K562 (cell line): Measurements from ENCODE around the gene TEX54. TPM values are rescaled to one million over a fixed set of nuclear protein-coding genes. Genes with fewer than 3 reads are reported as not detected.

ENCODE experiments used
- FOXP1 ChIP-seq: sonication (generic); formaldehyde crosslinking; IDR thresholded peaks from 2 replicates; pipeline ENCODE4 v1.8.0; 2022; ENCODE audit warnings: mild to moderate bottlenecking, missing genetic modification reagents
- HNRNPUL1 ChIP-seq: fragments of 200-400 bp; formaldehyde crosslinking; IDR thresholded peaks from 2 replicates; pipeline ENCODE4 v1.6.1; 2017; ENCODE audit warnings: low read length
- NR3C1 ChIP-seq: sonication (generic); formaldehyde crosslinking; IDR thresholded peaks from 2 replicates; pipeline ENCODE4 v1.8.1; 2022; ENCODE audit warnings: missing genetic modification reagents
- STAT5B ChIP-seq: fragments of 250-450 bp; sonication (Bioruptor Pico); IDR thresholded peaks from 2 replicates; pipeline ENCODE4 v1.8.0; 2021; ENCODE audit warnings: mild to moderate bottlenecking, inconsistent platforms
- ZNF696 ChIP-seq: fragments of 250-450 bp; sonication (Bioruptor Pico); conservative IDR thresholded peaks from 2 replicates; pipeline ENCODE4 v1.4.0; 2020; ENCODE audit warnings: mild to moderate bottlenecking, moderate library complexity
- polyA plus RNA-seq, 8 experiments: library from polyadenylated mRNA; depleted of rRNA in 4 of 8; stranded (reverse) in 5 of 8; unstranded in 3 of 8; fragments of >200 nt; fragmentation: Nextera tagmentation in 2 of 8; fragmentation: Illumina TruSeq in 1 of 8; extraction: Ambion mirVana in 2 of 8; extraction: Trizol in 1 of 8; gene quantifications; 2 replicates each; pipeline versions ENCODE4 v1.2.1 to v1.2.3, GENCODE V29; 2011 to 2014; ENCODE audit warnings: inconsistent platforms in 1 of 8, missing spikeins in 1 of 8
- total RNA-seq, 7 experiments: library from RNA; depleted of rRNA in 6 of 7; stranded (reverse); fragments of >200 nt in 6 of 7; fragmentation: Illumina TruSeq in 2 of 7; extraction: Trizol in 2 of 7; gene quantifications; 2 replicates each; pipeline versions ENCODE4 v1.2.1 to v1.2.3, GENCODE V29; 2011 to 2021; ENCODE audit warnings: low replicate concordance in 1 of 7
- TF ChIP-seq, protein P1 (sequence below), 2 experiments: fragments of 450-650 bp in 1 of 2; sonication (generic) in 1 of 2; formaldehyde crosslinking; conservative IDR thresholded peaks; 2 replicates each; pipeline versions ENCODE4 v1.4.0 to v1.8.1; 2020 to 2022; ENCODE audit warnings: mild to moderate bottlenecking in 1 of 2, missing genetic modification reagents in 1 of 2
- TF ChIP-seq, protein P2 (sequence below): fragments of 250-450 bp; sonication (Bioruptor Pico); IDR thresholded peaks from 2 replicates; pipeline ENCODE4 v1.9.0; 2021; ENCODE audit warnings: mild to moderate bottlenecking
- TF ChIP-seq, protein P3 (sequence below): fragments of 450-650 bp; formaldehyde crosslinking; IDR thresholded peaks from 2 replicates; pipeline ENCODE4 v1.4.0; 2020; ENCODE audit warnings: mild to moderate bottlenecking, mixed read lengths
- TF ChIP-seq, protein P4 (sequence below): fragments of 150-350 bp; conservative IDR thresholded peaks from 2 replicates; pipeline ENCODE4 v1.6.1; 2014; ENCODE audit warnings: low read length
- TF ChIP-seq, protein P5 (sequence below), 2 experiments: IDR thresholded peaks; 2 replicates each; pipeline ENCODE4 v1.6.1; 2012; ENCODE audit warnings: improper control_type of control experiment in 2 of 2, low read depth in 2 of 2, low read length in 2 of 2, borderline replicate concordance in 1 of 2
- TF ChIP-seq, protein P6 (sequence below): sonication (generic); formaldehyde crosslinking; IDR thresholded peaks from 2 replicates; pipeline ENCODE4 v1.8.1; 2022; ENCODE audit warnings: missing genetic modification reagents

Gene TEX54
- total and polyA plus RNA-seq, 9 of the 15 experiments (the other 6 are each of a cell fraction or from before 2014, with no cell fraction given) = not detected

GRCh38 chr11:62787005-62787759 lies 45.5 kb downstream of the TEX54 start, which contains the start of gene TMEM179B (continued):
- TF ChIP-seq, protein P1, sequence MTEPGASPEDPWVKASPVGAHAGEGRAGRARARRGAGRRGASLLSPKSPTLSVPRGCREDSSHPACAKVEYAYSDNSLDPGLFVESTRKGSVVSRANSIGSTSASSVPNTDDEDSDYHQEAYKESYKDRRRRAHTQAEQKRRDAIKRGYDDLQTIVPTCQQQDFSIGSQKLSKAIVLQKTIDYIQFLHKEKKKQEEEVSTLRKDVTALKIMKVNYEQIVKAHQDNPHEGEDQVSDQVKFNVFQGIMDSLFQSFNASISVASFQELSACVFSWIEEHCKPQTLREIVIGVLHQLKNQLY (CRISPR knock-in tag; conservative IDR thresholded peaks at IDR 0.05) = peak in 1 of 2 experiments; percentile 64; a peak in 1 of 4 replicates
- TF ChIP-seq, protein P2, sequence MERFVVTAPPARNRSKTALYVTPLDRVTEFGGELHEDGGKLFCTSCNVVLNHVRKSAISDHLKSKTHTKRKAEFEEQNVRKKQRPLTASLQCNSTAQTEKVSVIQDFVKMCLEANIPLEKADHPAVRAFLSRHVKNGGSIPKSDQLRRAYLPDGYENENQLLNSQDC = 0 out of 2 replicates have a peak, but pooled peaks have one; percentile 29
- TF ChIP-seq, protein P3, sequence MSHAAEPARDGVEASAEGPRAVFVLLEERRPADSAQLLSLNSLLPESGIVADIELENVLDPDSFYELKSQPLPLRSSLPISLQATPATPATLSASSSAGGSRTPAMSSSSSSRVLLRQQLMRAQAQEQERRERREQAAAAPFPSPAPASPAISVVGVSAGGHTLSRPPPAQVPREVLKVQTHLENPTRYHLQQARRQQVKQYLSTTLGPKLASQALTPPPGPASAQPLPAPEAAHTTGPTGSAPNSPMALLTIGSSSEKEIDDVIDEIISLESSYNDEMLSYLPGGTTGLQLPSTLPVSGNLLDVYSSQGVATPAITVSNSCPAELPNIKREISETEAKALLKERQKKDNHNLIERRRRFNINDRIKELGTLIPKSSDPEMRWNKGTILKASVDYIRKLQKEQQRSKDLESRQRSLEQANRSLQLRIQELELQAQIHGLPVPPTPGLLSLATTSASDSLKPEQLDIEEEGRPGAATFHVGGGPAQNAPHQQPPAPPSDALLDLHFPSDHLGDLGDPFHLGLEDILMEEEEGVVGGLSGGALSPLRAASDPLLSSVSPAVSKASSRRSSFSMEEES (CRISPR knock-in tag) = no peak
- TF ChIP-seq FOXP1 (CRISPR knock-in tag) (peak; percentile 52; the same call in 1 of the 2 replicates), NR3C1 (CRISPR knock-in tag) (no peak; the same call in 1 of the 2 replicates), ZNF696 (no peak), HNRNPUL1 (no peak), STAT5B (CRISPR knock-in tag) (no peak)
- TF ChIP-seq, protein P4, sequence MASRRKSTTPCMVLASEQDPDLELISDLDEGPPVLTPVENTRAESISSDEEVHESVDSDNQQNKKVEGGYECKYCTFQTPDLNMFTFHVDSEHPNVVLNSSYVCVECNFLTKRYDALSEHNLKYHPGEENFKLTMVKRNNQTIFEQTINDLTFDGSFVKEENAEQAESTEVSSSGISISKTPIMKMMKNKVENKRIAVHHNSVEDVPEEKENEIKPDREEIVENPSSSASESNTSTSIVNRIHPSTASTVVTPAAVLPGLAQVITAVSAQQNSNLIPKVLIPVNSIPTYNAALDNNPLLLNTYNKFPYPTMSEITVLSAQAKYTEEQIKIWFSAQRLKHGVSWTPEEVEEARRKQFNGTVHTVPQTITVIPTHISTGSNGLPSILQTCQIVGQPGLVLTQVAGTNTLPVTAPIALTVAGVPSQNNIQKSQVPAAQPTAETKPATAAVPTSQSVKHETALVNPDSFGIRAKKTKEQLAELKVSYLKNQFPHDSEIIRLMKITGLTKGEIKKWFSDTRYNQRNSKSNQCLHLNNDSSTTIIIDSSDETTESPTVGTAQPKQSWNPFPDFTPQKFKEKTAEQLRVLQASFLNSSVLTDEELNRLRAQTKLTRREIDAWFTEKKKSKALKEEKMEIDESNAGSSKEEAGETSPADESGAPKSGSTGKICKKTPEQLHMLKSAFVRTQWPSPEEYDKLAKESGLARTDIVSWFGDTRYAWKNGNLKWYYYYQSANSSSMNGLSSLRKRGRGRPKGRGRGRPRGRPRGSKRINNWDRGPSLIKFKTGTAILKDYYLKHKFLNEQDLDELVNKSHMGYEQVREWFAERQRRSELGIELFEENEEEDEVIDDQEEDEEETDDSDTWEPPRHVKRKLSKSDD = 0 out of 2 replicates have a peak, but pooled peaks have one; percentile 55
- TF ChIP-seq, protein P5, sequence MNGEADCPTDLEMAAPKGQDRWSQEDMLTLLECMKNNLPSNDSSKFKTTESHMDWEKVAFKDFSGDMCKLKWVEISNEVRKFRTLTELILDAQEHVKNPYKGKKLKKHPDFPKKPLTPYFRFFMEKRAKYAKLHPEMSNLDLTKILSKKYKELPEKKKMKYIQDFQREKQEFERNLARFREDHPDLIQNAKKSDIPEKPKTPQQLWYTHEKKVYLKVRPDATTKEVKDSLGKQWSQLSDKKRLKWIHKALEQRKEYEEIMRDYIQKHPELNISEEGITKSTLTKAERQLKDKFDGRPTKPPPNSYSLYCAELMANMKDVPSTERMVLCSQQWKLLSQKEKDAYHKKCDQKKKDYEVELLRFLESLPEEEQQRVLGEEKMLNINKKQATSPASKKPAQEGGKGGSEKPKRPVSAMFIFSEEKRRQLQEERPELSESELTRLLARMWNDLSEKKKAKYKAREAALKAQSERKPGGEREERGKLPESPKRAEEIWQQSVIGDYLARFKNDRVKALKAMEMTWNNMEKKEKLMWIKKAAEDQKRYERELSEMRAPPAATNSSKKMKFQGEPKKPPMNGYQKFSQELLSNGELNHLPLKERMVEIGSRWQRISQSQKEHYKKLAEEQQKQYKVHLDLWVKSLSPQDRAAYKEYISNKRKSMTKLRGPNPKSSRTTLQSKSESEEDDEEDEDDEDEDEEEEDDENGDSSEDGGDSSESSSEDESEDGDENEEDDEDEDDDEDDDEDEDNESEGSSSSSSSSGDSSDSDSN (IDR thresholded peaks at IDR 0.05; ENCODE audit: borderline replicate concordance in 1 of 2, low read depth in 2 of 2, low read length in 2 of 2) = peak; percentile 64 to 71; a peak in 2 of 4 replicates
- TF ChIP-seq, protein P6, sequence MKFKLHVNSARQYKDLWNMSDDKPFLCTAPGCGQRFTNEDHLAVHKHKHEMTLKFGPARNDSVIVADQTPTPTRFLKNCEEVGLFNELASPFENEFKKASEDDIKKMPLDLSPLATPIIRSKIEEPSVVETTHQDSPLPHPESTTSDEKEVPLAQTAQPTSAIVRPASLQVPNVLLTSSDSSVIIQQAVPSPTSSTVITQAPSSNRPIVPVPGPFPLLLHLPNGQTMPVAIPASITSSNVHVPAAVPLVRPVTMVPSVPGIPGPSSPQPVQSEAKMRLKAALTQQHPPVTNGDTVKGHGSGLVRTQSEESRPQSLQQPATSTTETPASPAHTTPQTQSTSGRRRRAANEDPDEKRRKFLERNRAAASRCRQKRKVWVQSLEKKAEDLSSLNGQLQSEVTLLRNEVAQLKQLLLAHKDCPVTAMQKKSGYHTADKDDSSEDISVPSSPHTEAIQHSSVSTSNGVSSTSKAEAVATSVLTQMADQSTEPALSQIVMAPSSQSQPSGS (CRISPR knock-in tag) = no peak
